ENCODE results near the gene BAIAP2L2.

GRCh38 chr22:38071421-38072321 is 38.8 kb downstream of the BAIAP2L2 start:
- TF ChIP-seq, protein P1, sequence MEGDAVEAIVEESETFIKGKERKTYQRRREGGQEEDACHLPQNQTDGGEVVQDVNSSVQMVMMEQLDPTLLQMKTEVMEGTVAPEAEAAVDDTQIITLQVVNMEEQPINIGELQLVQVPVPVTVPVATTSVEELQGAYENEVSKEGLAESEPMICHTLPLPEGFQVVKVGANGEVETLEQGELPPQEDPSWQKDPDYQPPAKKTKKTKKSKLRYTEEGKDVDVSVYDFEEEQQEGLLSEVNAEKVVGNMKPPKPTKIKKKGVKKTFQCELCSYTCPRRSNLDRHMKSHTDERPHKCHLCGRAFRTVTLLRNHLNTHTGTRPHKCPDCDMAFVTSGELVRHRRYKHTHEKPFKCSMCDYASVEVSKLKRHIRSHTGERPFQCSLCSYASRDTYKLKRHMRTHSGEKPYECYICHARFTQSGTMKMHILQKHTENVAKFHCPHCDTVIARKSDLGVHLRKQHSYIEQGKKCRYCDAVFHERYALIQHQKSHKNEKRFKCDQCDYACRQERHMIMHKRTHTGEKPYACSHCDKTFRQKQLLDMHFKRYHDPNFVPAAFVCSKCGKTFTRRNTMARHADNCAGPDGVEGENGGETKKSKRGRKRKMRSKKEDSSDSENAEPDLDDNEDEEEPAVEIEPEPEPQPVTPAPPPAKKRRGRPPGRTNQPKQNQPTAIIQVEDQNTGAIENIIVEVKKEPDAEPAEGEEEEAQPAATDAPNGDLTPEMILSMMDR (IDR thresholded peaks at IDR 0.05) = no peak
- TF ChIP-seq POLR2A (IDR thresholded peaks at IDR 0.05) = no peak
